Muscle of back (tissue), 11 donors: ENCODE measurements around the gene GRM8. TPM values are rescaled to one million over a fixed set of nuclear protein-coding genes. Genes with fewer than 3 reads are reported as not detected.

ENCODE experiments used
- DNase-seq, 3 donors: peaks; one replicate each; pipeline versions ENCODE4 v3.0.0 to v3.0.0-alpha.2; 2013
- polyA plus RNA-seq, 10 donors: library from polyadenylated mRNA; unstranded; fragments of 120-200 nt; gene quantifications; one replicate each; pipeline ENCODE4 v1.2.1, GENCODE V29; 2013; ENCODE audit not compliant: insufficient read length in 10 of 10

Gene GRM8
- polyA plus RNA-seq, 10 donors: 0.11 to 0.57 (median 0.30) TPM; not detected in 5

GRCh38 chr7:126818393-126819196 lies 434.1 kb downstream of the GRM8 start:
- DNase-seq: no peak

GRCh38 chr7:126809188-126809587 lies 443.6 kb downstream of the GRM8 start:
- no peak for DNase-seq

- no peak for DNase-seq
Measured at GRCh38 chr7:126806614-126807013, 446.1 kb downstream of the GRM8 start.

- no peak for DNase-seq
Measured at GRCh38 chr7:126805351-126805750, 447.4 kb downstream of the GRM8 start.

GRCh38 chr7:126804604-126805003 lies 448.1 kb downstream of the GRM8 start:
- no peak for DNase-seq

GRCh38 chr7:126803990-126804389 lies 448.8 kb downstream of the GRM8 start:
- DNase-seq: no peak

- peak; percentile 4 to 13 (median 6) for DNase-seq
Measured at GRCh38 chr7:126803060-126803665, 449.6 kb downstream of the GRM8 start.

- DNase-seq: no peak
Measured at GRCh38 chr7:126801733-126802132, 451.0 kb downstream of the GRM8 start.

- DNase-seq: no peak
Measured at GRCh38 chr7:126799541-126799940, 453.2 kb downstream of the GRM8 start.

GRCh38 chr7:126792521-126792920 lies 460.2 kb downstream of the GRM8 start:
- no peak for DNase-seq

GRCh38 chr7:126791306-126791705 lies 461.4 kb downstream of the GRM8 start:
- no peak for DNase-seq

- DNase-seq: no peak
Measured at GRCh38 chr7:126790763-126791162, 462.0 kb downstream of the GRM8 start.

- no peak for DNase-seq
Measured at GRCh38 chr7:126783613-126784012, 469.1 kb downstream of the GRM8 start.

- no peak for DNase-seq
Measured at GRCh38 chr7:126780993-126781392, 471.7 kb downstream of the GRM8 start.

- DNase-seq: no peak
Measured at GRCh38 chr7:126778101-126778500, 474.6 kb downstream of the GRM8 start.

- no peak for DNase-seq
Measured at GRCh38 chr7:126776498-126776897, 476.2 kb downstream of the GRM8 start.

- no peak for DNase-seq
Measured at GRCh38 chr7:126774077-126774476, 478.7 kb downstream of the GRM8 start.

GRCh38 chr7:126768836-126769235 lies 483.9 kb downstream of the GRM8 start:
- no peak for DNase-seq

- no peak for DNase-seq
Measured at GRCh38 chr7:126760914-126761577, 491.7 kb downstream of the GRM8 start.

- no peak for DNase-seq
Measured at GRCh38 chr7:126755381-126755780, 497.4 kb downstream of the GRM8 start.

- DNase-seq: no peak
Measured at GRCh38 chr7:126750207-126750911, 502.4 kb downstream of the GRM8 start.

- no peak for DNase-seq
Measured at GRCh38 chr7:126728967-126729366, 523.8 kb downstream of the GRM8 start.
